IPS DF 4.7 (cell line): ENCODE results near the gene SLC39A2.
"Not testable (repeated sequence)": the region's sequence is repeated elsewhere in the genome, so short reads cannot be mapped to it uniquely, and the experiment has no call there.

Experiments
- DNase-seq: peaks from one replicate; pipeline ENCODE4 v3.0.0-alpha.2; 2013; ENCODE audit warnings: low spot score; ENCODE audit errors: extremely low read depth

Gene SLC39A2

GRCh38 chr14:21025371-21026273 lies 26.5 kb downstream of the SLC39A2 start:
- no peak for DNase-seq

- DNase-seq, result no peak
These were observed 27.3 kb downstream of the SLC39A2 start for GRCh38 chr14:21026274-21026987.

GRCh38 chr14:21026988-21027315 lies 27.9 kb downstream of the SLC39A2 start:
- no peak for DNase-seq

- no peak for DNase-seq
These were observed 30.8 kb downstream of the SLC39A2 start, which contains the start of gene TPPP2 for GRCh38 chr14:21029917-21030316. TSS of gene TPPP2 (plus strand) at chr14:21030217. CDS start at chr14:21030582, 365 bp downstream.

- DNase-seq, result no peak
These were observed 31.4 kb downstream of the SLC39A2 start for GRCh38 chr14:21030531-21030930.

- no peak for DNase-seq
These were observed 33.4 kb downstream of the SLC39A2 start for GRCh38 chr14:21032326-21033132.

- DNase-seq, result no peak
These were observed 34.1 kb downstream of the SLC39A2 start for GRCh38 chr14:21033133-21033698.

GRCh38 chr14:21034707-21035106 lies 35.6 kb downstream of the SLC39A2 start, which contains the start of gene RNASE13:
TSS of gene RNASE13 (minus strand) at chr14:21034807. CDS start at chr14:21034288, 519 bp downstream.
- no peak for DNase-seq

GRCh38 chr14:21036751-21037150 lies 37.7 kb downstream of the SLC39A2 start:
- no peak for DNase-seq

- no peak for DNase-seq
These were observed 38.1 kb downstream of the SLC39A2 start for GRCh38 chr14:21037156-21037555.

- no peak for DNase-seq
These were observed 39.6 kb downstream of the SLC39A2 start for GRCh38 chr14:21038441-21039422.

GRCh38 chr14:21039585-21040369 lies 40.7 kb downstream of the SLC39A2 start:
- no peak for DNase-seq

GRCh38 chr14:21040370-21040925 lies 41.4 kb downstream of the SLC39A2 start:
- no peak for DNase-seq

- DNase-seq, result not testable (repeated sequence)
These were observed 41.8 kb downstream of the SLC39A2 start for GRCh38 chr14:21040941-21041340.

- no peak for DNase-seq
These were observed 42.8 kb downstream of the SLC39A2 start, which contains the start of gene RNASE7 for GRCh38 chr14:21041676-21042433. TSS of gene RNASE7 (plus strand) at chr14:21042362. CDS start at chr14:21042993, 631 bp downstream.

- no peak for DNase-seq
These were observed 43.8 kb downstream of the SLC39A2 start for GRCh38 chr14:21042918-21043317.

GRCh38 chr14:21043387-21043973 lies 44.4 kb downstream of the SLC39A2 start:
- no peak for DNase-seq
